Activated naive CD4-positive, alpha-beta T cell (primary cell): ENCODE results near the gene GLB1L2.
"Not testable (repeated sequence)": the region's sequence is repeated elsewhere in the genome, so short reads cannot be mapped to it uniquely, and the experiment has no call there.

Source experiments
- DNase-seq, 4 experiments: peaks; one replicate each; lab custom pipeline; 2025; lab: John Stamatoyannopoulos, UW

Gene GLB1L2

GRCh38 chr11:134328433-134328832 is 3.4 kb upstream of the GLB1L2 start:
- no peak for DNase-seq

- no peak for DNase-seq
These were observed 1.0 kb upstream of the GLB1L2 start for GRCh38 chr11:134330611-134331353.

GRCh38 chr11:134332189-134332631 is 422 bp downstream of the GLB1L2 start:
- DNase-seq: no peak

- DNase-seq: no peak
These were observed 994 bp downstream of the GLB1L2 start for GRCh38 chr11:134332782-134333181.

GRCh38 chr11:134333312-134333711 is 1.5 kb downstream of the GLB1L2 start:
- no peak for DNase-seq

GRCh38 chr11:134333946-134334345 is 2.2 kb downstream of the GLB1L2 start:
- DNase-seq: no peak

GRCh38 chr11:134334796-134335571 is 3.2 kb downstream of the GLB1L2 start:
- DNase-seq: no peak

GRCh38 chr11:134337051-134337450 is 5.3 kb downstream of the GLB1L2 start:
- DNase-seq: no peak

GRCh38 chr11:134338068-134338467 is 6.3 kb downstream of the GLB1L2 start:
- no peak for DNase-seq

- no peak for DNase-seq
These were observed 6.9 kb downstream of the GLB1L2 start for GRCh38 chr11:134338654-134339053.

GRCh38 chr11:134339756-134340155 is 8.0 kb downstream of the GLB1L2 start:
- no peak for DNase-seq

- DNase-seq: no peak
These were observed 8.7 kb downstream of the GLB1L2 start for GRCh38 chr11:134340354-134340964.

- no peak for DNase-seq
These were observed 10.2 kb downstream of the GLB1L2 start for GRCh38 chr11:134341805-134342571.

- DNase-seq: no peak
These were observed 11.0 kb downstream of the GLB1L2 start for GRCh38 chr11:134342572-134343340.

- no peak for DNase-seq
These were observed 11.9 kb downstream of the GLB1L2 start for GRCh38 chr11:134343646-134344045.

GRCh38 chr11:134344497-134345236 is 12.9 kb downstream of the GLB1L2 start:
- DNase-seq: not testable (repeated sequence)

GRCh38 chr11:134345237-134345550 is 13.4 kb downstream of the GLB1L2 start:
- no peak for DNase-seq

- DNase-seq: no peak
These were observed 14.6 kb downstream of the GLB1L2 start for GRCh38 chr11:134346101-134346975.

- DNase-seq: no peak
These were observed 15.2 kb downstream of the GLB1L2 start for GRCh38 chr11:134346976-134347350.

GRCh38 chr11:134347441-134347840 is 15.7 kb downstream of the GLB1L2 start:
- no peak for DNase-seq
